ENCODE results near the gene TSHB. TPM values are rescaled to one million over a fixed set of nuclear protein-coding genes. Genes with fewer than 3 reads are reported as not detected.

TSHB gene
- polyA plus RNA-seq, 3 donors = 0.20 to 0.54 TPM; not detected in 1

GRCh38 chr1:115052454-115053083 is 22.9 kb downstream of the TSHB start:
- peak in 8 of 11 donors; percentile 15 to 43 (median 29) for DNase-seq (ENCODE audit: extremely low read depth in 1 of 11, low read depth in 9 of 11, low spot score in 4 of 11)

DNA sequence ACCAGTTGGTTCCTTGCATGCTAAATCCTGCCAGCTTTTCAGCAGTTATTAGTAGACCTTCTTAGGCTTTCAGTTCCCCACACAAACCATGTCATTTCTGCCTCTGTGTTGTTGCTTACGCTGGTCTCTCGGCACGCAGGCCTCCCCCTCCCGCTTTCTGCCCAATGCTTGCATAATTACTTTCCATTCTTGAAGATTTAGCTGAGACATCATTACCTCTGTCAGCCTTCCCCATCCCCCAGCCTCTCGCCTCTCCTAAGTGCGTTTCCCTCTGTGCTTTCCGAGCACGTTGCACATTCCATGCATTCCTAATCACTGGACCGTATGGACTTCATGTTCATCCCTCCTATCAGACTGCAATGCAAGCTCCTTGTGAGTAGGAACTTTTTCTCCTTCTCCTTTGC is 26.8 kb downstream of the TSHB start:
- peak; percentile 60 to 93 (median 73) for DNase-seq (ENCODE audit: extremely low read depth in 1 of 11, low read depth in 9 of 11, low spot score in 4 of 11)

DNA sequence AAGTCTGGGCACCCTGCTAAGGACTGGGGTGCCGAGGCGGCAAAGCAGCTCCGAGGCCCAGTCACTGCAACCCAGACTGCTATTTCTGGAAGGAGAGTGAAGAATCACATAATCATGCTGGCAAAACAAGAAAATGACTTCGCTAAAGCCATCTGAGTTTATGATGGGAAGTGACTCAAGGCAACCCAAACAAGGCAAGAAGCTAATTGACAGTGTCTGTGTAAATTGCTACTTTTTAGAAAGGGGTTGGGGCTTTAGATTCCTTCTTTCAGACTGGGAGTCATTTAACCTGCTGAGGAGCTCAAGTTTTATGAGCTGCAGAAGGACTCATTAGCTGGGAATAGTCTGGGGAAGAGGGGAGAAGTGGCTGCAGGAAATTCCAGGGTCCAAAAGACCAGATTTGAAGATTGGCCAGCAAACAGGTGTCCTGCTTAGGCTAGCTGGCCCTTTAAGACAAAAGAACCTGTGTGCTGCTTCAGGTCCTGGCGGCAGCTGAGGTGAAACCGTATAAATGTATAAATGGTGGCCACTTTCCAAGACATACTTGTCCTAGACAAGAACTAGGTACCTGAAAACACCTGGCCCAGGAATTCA is 28.1 kb downstream of the TSHB start:
- peak in 1 of 11 donors; percentile 28 for DNase-seq (ENCODE audit: extremely low read depth in 1 of 11, low read depth in 9 of 11, low spot score in 4 of 11)

GRCh38 chr1:115059316-115059715 is 29.7 kb downstream of the TSHB start:
- no peak for DNase-seq (ENCODE audit: extremely low read depth in 1 of 11, low read depth in 9 of 11, low spot score in 4 of 11)

DNA sequence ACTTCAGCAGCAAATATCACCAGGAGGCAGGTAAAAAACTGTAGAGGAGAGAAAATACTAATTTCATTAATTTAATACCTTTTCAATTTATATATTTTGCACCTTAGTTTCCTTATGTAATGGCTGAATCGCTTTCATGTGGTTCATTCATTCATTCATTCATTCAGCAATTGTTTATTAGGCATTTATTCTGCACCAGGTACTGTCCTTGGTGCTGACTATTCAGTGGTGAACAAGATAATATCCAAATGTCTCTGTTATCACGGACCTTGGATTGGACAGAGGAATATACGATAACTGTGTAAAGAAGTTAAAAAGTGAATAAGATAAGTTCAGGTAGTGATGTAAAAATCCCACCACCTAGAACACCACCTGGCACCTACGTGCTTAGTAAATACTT is 30.9 kb downstream of the TSHB start:
- DNase-seq (ENCODE audit: extremely low read depth in 1 of 11, low read depth in 9 of 11, low spot score in 4 of 11) = no peak

DNA sequence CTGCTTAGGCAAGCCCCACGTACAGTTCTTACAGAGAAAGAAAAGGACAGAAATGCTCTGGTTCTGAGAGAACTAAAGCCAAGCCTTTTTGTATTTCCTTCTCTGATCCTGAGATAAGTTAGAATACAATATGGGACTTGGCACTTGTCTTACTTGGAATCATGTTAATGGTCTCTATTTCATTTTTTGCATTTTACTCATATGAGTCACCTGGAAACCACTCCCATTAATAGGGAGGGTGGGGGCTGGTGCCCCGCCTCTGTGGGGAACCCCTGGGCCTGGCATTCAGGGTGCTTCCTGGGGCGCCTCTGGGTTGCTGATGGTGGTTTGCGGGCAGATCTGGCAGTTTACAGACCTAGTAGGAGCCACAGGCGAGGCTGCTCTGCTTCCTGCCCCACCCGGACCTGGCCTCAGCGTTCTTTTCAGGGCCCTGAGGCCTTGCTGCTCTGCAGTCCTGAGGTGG is 32.9 kb downstream of the TSHB start:
- no peak for DNase-seq (ENCODE audit: extremely low read depth in 1 of 11, low read depth in 9 of 11, low spot score in 4 of 11)

GRCh38 chr1:115063228-115063901 is 33.7 kb downstream of the TSHB start:
- no peak for DNase-seq (ENCODE audit: extremely low read depth in 1 of 11, low read depth in 9 of 11, low spot score in 4 of 11)

GRCh38 chr1:115064461-115064860 is 34.8 kb downstream of the TSHB start:
- DNase-seq (ENCODE audit: extremely low read depth in 1 of 11, low read depth in 9 of 11, low spot score in 4 of 11) = no peak

DNA sequence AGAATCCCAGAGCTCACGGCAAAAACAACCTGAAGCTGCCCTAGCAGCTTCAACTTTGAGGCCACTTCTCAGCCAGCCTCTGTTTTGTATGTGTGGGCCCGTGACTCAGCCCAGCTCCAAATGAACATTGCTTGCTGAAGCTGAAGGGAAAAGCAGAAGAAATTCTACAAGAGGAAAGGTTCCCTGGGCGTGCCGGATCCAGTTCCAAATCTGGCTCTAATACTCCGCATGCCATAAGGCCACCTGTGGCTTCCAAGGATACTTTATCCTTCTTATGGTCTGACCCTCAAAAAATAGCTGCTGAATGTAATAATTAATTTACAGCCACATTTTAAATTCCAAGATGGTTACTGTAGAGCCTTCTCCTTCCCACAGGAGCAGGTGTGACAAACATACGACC is 35.4 kb downstream of the TSHB start:
- DNase-seq (ENCODE audit: extremely low read depth in 1 of 11, low read depth in 9 of 11, low spot score in 4 of 11) = no peak

- DNase-seq (ENCODE audit: extremely low read depth in 1 of 11, low read depth in 9 of 11, low spot score in 4 of 11) = no peak
These were observed 37.7 kb downstream of the TSHB start for GRCh38 chr1:115067161-115067859.

DNA sequence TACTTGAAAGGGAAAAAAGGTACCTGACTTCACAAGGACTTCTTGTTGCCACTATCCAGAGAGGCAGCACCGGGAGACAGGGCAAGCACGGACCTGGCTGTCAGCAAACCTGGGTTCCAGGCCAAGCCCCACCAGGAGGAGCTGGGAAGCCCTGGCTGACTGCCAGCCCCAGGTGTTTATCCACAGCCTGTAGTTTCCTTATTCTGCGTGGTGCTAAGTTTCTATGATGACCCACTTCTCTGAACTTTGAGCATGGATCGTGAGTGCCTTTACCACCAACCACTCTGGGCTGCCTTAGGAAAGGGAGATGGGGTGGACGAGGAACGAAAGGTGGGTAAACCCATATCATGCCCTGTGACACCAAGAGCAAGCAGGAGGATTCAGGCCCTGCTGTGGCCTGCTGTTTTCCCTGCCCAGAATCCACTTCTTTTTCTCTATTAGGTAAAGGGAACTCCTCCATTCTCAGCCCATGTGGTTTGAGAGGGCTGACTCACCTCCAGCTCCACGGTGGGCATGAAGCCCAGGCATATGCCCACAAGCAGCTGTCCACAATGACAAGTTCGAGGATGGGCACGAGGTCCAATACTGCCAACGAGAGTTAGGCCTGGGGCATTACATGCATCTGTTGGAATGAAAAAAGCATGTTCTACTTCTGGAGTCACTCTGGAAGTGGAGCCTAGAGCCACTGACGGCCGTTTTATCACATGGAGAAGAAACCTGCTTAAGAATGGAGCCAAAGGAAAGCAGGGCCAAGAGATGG is 39.4 kb downstream of the TSHB start:
- no peak for DNase-seq (ENCODE audit: extremely low read depth in 1 of 11, low read depth in 9 of 11, low spot score in 4 of 11)

DNA sequence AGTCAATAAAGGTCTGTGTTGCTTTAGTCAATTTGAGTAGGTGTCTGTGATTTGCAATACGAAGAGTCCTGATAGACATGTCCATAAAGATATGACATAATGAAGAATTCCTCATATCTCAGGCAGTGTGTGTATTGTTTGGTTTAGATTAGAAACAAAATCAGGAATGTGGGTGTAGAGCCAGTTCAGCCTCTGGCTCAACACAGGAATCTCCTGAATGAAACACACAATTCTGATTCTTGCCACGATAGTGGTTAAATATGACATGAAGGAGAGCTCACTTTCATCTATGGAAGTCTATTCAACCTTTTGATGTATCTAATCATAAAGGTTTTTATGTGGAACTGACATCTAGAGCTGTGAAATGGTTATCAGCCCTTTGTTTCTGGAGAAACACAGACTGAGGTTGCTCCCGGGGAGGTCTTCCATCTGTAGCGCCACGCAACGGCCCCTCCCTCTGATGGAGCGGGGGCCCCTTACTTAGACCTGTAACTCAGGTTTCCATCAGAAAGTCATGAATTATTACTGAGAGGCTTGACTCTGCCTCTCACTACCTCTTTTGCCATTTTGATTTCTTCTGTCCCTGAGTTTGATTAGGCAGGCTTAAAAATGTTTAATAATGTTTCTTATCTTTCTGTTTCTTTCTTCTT is 40.2 kb downstream of the TSHB start:
- DNase-seq (ENCODE audit: extremely low read depth in 1 of 11, low read depth in 9 of 11, low spot score in 4 of 11) = no peak

- DNase-seq (ENCODE audit: extremely low read depth in 1 of 11, low read depth in 9 of 11, low spot score in 4 of 11) = no peak
These were observed 41.5 kb downstream of the TSHB start for GRCh38 chr1:115071012-115071664.

DNA sequence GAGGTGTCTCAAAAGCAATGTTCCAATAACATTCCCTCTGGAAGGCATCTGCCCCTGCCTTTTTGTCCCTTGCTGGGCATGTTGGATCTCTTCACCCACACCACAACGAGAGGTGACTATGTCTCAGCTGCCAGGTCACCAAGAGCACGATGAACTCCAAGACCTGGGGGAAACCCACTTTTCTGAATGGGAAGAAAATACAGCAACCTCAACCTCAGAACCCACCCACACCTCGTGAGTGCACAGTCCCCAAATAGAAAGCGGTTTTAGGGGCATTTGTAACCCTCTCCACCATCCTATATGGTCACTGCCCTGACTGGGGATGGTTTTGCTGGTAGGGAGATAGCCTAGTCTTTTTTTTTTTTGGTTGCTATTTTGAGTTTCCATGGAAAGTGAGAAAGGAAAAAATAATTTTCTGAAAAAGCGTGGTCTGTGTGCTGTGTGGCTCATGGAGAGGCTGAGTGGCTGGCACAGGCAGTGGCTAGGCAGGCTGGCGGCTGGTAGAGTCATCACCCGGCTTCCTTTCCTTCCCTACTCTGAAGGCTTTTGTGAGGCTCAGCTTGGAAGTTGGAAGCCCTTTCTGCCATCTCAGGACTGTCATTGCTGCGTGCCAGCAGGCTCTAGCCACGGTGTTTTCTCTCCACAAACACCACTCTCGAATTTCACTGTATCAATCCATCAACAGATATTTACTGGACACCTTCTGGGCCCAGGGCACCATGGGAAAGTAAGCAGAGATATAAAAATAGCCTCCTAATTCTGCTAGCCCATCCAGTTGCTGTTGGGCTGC is 43.9 kb downstream of the TSHB start:
- DNase-seq (ENCODE audit: extremely low read depth in 1 of 11, low read depth in 9 of 11, low spot score in 4 of 11) = no peak

DNA sequence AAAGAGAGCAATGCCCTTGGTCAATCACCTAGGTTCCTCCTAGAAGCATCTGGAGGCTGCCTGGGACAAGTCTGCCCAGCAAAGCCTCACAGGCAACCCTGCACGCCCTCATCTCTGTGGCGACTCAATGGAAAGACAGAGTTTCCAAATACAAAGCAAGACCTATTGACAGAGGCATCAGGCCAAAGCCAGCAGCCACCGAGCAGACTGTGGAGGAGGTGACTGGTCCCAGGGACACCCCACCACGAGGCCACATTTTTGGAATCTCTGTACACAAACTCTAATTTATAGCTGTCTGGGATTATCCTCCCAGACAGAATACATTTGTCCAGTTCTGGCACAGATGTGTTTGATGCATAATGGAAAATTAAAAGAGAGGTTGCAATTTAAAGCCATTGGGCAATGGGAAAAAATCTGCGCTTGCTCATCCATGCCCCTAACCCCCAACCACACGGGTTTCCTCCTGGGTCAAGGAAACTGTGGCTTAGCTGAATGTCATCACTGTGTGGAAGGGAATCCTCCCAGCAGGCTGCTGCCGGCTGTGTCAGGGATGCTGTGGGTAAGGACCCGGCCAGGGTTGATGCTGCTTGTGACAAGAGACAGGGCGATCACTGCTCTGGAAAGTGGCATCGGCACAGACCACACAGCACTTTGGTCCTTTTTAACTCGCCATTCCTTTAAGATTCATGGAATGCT is 45.4 kb downstream of the TSHB start:
- DNase-seq (ENCODE audit: extremely low read depth in 1 of 11, low read depth in 9 of 11, low spot score in 4 of 11) = peak in 2 of 11 donors; percentile 55 to 65

DNA sequence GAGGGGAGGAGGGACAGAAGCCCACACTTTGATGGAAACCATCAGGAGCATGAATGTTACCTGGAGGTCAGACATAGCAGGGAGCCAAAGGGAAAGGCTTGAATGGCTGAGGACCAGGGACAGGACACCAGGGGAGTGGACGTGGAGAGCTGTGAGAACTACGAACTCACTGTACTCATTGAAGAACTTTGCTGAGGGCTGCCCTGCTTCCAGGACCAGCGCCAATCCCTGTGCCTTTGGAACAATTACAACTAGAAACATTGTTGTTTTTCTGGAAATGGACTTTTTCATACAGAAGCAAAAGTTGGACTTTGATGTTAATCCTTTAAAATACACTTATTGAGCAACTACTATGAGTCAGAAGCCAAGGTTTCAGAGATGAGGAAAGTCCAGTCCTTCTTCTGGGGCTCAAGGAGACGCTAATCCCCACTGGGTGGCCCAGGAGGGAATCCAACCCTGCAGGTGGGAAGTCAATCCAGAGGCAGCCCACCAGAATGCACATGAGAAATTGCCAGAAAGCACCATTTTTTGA is 46.8 kb downstream of the TSHB start:
- DNase-seq (ENCODE audit: extremely low read depth in 1 of 11, low read depth in 9 of 11, low spot score in 4 of 11) = no peak
